GM23338 (cell line): ENCODE results near the gene C8A. TPM values are rescaled to one million over a fixed set of nuclear protein-coding genes. Genes with fewer than 3 reads are reported as not detected.

Experiments used
- ATAC-seq: fragments of 200-7000 bp; cut with Tn5 transposase; 3 replicates; pipeline ENCODE4 v1.9.1; 2020
- DNase-seq: peaks from one replicate; pipeline ENCODE4 v3.0.0-alpha.2; 2015; ENCODE audit warnings: low spot score
- H2AFZ ChIP-seq: fragments of 200-600 bp; sonication (generic); 2 replicates; pipeline ENCODE4 v1.8.0; 2016; ENCODE audit warnings: antibody characterized with exemption, mild to moderate bottlenecking, moderate library complexity
- H3F3A ChIP-seq: fragments of 200-600 bp; sonication (generic); replicated peaks from 2 replicates; pipeline ENCODE4 v1.8.0; 2017; ENCODE audit warnings: antibody characterized with exemption, mixed run types, low read depth
- H3K27ac ChIP-seq: fragments of 200-600 bp; sonication (generic); 2 replicates; pipeline ENCODE4 v1.6.1; 2016; ENCODE audit warnings: low read depth
- H3K27me3 ChIP-seq: fragments of 200-600 bp; sonication (generic); 2 replicates; pipeline ENCODE4 v1.8.0; 2016; ENCODE audit warnings: mild to moderate bottlenecking, mixed run types, moderate library complexity; ENCODE audit not compliant: insufficient read depth
- H3K36me3 ChIP-seq: fragments of 200-600 bp; sonication (generic); 2 replicates; pipeline ENCODE4 v1.8.0; 2016; ENCODE audit warnings: mild to moderate bottlenecking; ENCODE audit not compliant: insufficient read depth
- H3K4me1 ChIP-seq: fragments of 200-600 bp; sonication (generic); 2 replicates; pipeline ENCODE4 v1.8.0; 2016; ENCODE audit warnings: mild to moderate bottlenecking, moderate library complexity; ENCODE audit not compliant: insufficient read depth
- H3K4me2 ChIP-seq: fragments of 200-600 bp; sonication (generic); 2 replicates; pipeline ENCODE4 v1.7.1; 2017; ENCODE audit warnings: mixed run types
- H3K4me3 ChIP-seq: fragments of 200-600 bp; sonication (generic); 2 replicates; pipeline ENCODE4 v1.6.1; 2016; ENCODE audit warnings: mixed run types
- H3K79me2 ChIP-seq: fragments of 200-600 bp; sonication (generic); replicated peaks from 2 replicates; pipeline ENCODE4 v1.8.0; 2017; ENCODE audit warnings: mild to moderate bottlenecking; ENCODE audit not compliant: insufficient read depth
- H3K9me2 ChIP-seq: fragments of 200-600 bp; sonication (generic); 2 replicates; pipeline ENCODE4 v1.8.0; 2017; ENCODE audit not compliant: insufficient read depth
- H4K20me1 ChIP-seq: fragments of 200-600 bp; sonication (generic); replicated peaks from 2 replicates; pipeline ENCODE4 v1.8.0; 2017; ENCODE audit warnings: mild to moderate bottlenecking; ENCODE audit not compliant: insufficient read depth
- H3K27ac Mint-ChIP-seq: 2 replicates; pipeline ENCODE4 v1.8.0; 2020; ENCODE audit warnings: inconsistent platforms, mild to moderate bottlenecking, moderate library complexity, mixed read lengths
- H3K27me3 Mint-ChIP-seq: 3 replicates; pipeline ENCODE4 v1.8.0; 2022; ENCODE audit warnings: low read depth, mild to moderate bottlenecking, moderate library complexity, mixed read lengths, inconsistent platforms; ENCODE audit not compliant: insufficient read depth, poor library complexity
- H3K36me3 Mint-ChIP-seq: 3 replicates; pipeline ENCODE4 v1.8.0; 2021; ENCODE audit warnings: low read depth, mild to moderate bottlenecking, inconsistent platforms, moderate library complexity, mixed read lengths
- H3K4me1 Mint-ChIP-seq: 3 replicates; pipeline ENCODE4 v1.8.0; 2020; ENCODE audit warnings: mild to moderate bottlenecking, inconsistent platforms, mixed read lengths
- H3K4me3 Mint-ChIP-seq: 3 replicates; pipeline ENCODE4 v1.8.0; 2021; ENCODE audit warnings: moderate library complexity, mild to moderate bottlenecking, inconsistent platforms, mixed read lengths
- H3K9me3 Mint-ChIP-seq: 3 replicates; pipeline ENCODE4 v1.8.0; 2020; ENCODE audit warnings: moderate library complexity, mild to moderate bottlenecking, inconsistent platforms, mixed read lengths
- ETS1 ChIP-seq: IDR thresholded peaks from 2 replicates; pipeline ENCODE4 v1.6.1; 2016; ENCODE audit warnings: antibody characterized with exemption
- JUNB ChIP-seq: IDR thresholded peaks from one replicate; pipeline ENCODE4 v1.6.1; 2016; ENCODE audit warnings: antibody characterized with exemption; ENCODE audit not compliant: unreplicated experiment
- POLR2AphosphoS5 ChIP-seq: IDR thresholded peaks from 2 replicates; pipeline ENCODE4 v1.6.1; 2016; ENCODE audit warnings: antibody characterized with exemption, low read depth
- REST ChIP-seq: IDR thresholded peaks from one replicate; pipeline ENCODE4 v1.6.1; 2018; ENCODE audit warnings: antibody characterized with exemption; ENCODE audit not compliant: unreplicated experiment
- STAT1 ChIP-seq: IDR thresholded peaks from one replicate; pipeline ENCODE4 v1.6.1; 2016; ENCODE audit warnings: antibody characterized with exemption; ENCODE audit not compliant: unreplicated experiment
- ZNF114 ChIP-seq: fragments of 250-450 bp; sonication (Bioruptor Pico); IDR thresholded peaks from 2 replicates; pipeline ENCODE4 v1.5.0; 2020; ENCODE audit warnings: mild to moderate bottlenecking, moderate library complexity
- ZNF331 ChIP-seq: fragments of 250-450 bp; sonication (Bioruptor Pico); IDR thresholded peaks from 2 replicates; pipeline ENCODE4 v1.5.0; 2020; ENCODE audit warnings: low read depth, mild to moderate bottlenecking, moderate library complexity
- ZNF462 ChIP-seq: fragments of 250-450 bp; sonication (Bioruptor Pico); IDR thresholded peaks from 2 replicates; pipeline ENCODE4 v1.5.0; 2020; ENCODE audit warnings: mild to moderate bottlenecking, moderate library complexity
- polyA plus RNA-seq: library from polyadenylated mRNA; unstranded; fragments of >200 nt; fragmentation: Nextera tagmentation; extraction: Ambion mirVana; gene quantifications from 2 replicates; pipeline ENCODE4 v1.2.1, GENCODE V29; 2016
- total RNA-seq: library from RNA; depleted of rRNA; stranded (reverse); fragments of >200 nt; shearing (Covaris generic); gene quantifications from 2 replicates; pipeline ENCODE4 v1.2.3, GENCODE V29; 2014

The C8A gene
- total and polyA plus RNA-seq, 2 experiments from 2014 or later: not detected

- ATAC-seq (no peak), DNase-seq (no peak)
- Histone ChIP-seq H3K9me2 (peaks cover 4% of the 10 kb centered on the region; the same call in 1 of the 2 replicates), H3K27me3 (no peaks in the 10 kb centered on the region), H3K4me1 (no peaks in the 10 kb centered on the region), H3K4me2 (no peak overlapping the region), H3K79me2 (no peaks in the 10 kb centered on the region), H3F3A (no peaks in the 10 kb centered on the region), H3K36me3 (no peaks in the 10 kb centered on the region), H2AFZ (no peak overlapping the region), H3K27ac (no peak overlapping the region), H3K4me3 (no peak overlapping the region), H4K20me1 (no peaks in the 10 kb centered on the region)
- Mint-ChIP-seq H3K27ac (no peak overlapping the region), H3K36me3 (no peaks in the 10 kb centered on the region), H3K4me3 (no peak overlapping the region), H3K27me3 (peaks cover 2% of the 10 kb centered on the region), H3K9me3 (no peaks in the 10 kb centered on the region), H3K4me1 (no peaks in the 10 kb centered on the region)
- TF ChIP-seq ZNF331 (CRISPR knock-in tag) (no peak), REST (no peak), JUNB (no peak), POLR2AphosphoS5 (no peak), ZNF114 (no peak), ZNF462 (CRISPR knock-in tag) (no peak), ETS1 (no peak), STAT1 (no peak)
Measured at GRCh38 chr1:56905667-56906066, 51.1 kb downstream of the C8A start.
